Activated CD4-positive, alpha-beta memory T cell treated with anti-CD3 and anti-CD28 coated beads, Interleukin-2, amount 10 ng/mL, durations not matched to agents 7 days and 5 days (primary cell): ENCODE data around the gene MRFAP1. TPM values are rescaled to one million over a fixed set of nuclear protein-coding genes. Genes with fewer than 3 reads are reported as not detected.
"Not testable (repeated sequence)": the region's sequence is repeated elsewhere in the genome, so short reads cannot be mapped to it uniquely, and the experiment has no call there.

ENCODE experiments used
- CTCF ChIA-PET: fragments of 350-600 bp; sonication (Branson Sonifier 250); formaldehyde crosslinking; loops from one replicate; lab custom pipeline; 2021; ENCODE audit warnings: antibody characterized with exemption, inconsistent platforms; lab: Charles Lee
- POLR2A ChIA-PET: fragments of 350-600 bp; sonication (Branson Sonifier 250); formaldehyde crosslinking; loops from one replicate; lab custom pipeline; 2021; ENCODE audit warnings: antibody characterized with exemption; lab: Charles Lee
- DNase-seq: peaks from one replicate; pipeline ENCODE4 v3.0.0-alpha.2; 2020
- H3K27ac Mint-ChIP-seq: one replicate; pipeline ENCODE4 v1.8.0; 2021; ENCODE audit warnings: mild to moderate bottlenecking, mixed read lengths
- H3K27me3 Mint-ChIP-seq: one replicate; pipeline ENCODE4 v1.8.0; 2021; ENCODE audit warnings: mixed read lengths
- H3K36me3 Mint-ChIP-seq: one replicate; pipeline ENCODE4 v1.8.0; 2021; ENCODE audit warnings: low read depth, mixed read lengths
- H3K4me1 Mint-ChIP-seq: one replicate; pipeline ENCODE4 v1.8.0; 2021; ENCODE audit warnings: mixed read lengths
- H3K4me3 Mint-ChIP-seq: one replicate; pipeline ENCODE4 v1.8.0; 2021; ENCODE audit warnings: mild to moderate bottlenecking, mixed read lengths
- H3K9me3 Mint-ChIP-seq: one replicate; pipeline ENCODE4 v1.8.0; 2021; ENCODE audit warnings: mixed read lengths
- total RNA-seq, 2 experiments: library from RNA; stranded (reverse); gene quantifications; one replicate each; pipeline ENCODE4 v1.2.3, GENCODE V29; 2021

MRFAP1 gene
- total RNA-seq, 2 experiments from 2014 or later = 142 to 144 TPM

DNA sequence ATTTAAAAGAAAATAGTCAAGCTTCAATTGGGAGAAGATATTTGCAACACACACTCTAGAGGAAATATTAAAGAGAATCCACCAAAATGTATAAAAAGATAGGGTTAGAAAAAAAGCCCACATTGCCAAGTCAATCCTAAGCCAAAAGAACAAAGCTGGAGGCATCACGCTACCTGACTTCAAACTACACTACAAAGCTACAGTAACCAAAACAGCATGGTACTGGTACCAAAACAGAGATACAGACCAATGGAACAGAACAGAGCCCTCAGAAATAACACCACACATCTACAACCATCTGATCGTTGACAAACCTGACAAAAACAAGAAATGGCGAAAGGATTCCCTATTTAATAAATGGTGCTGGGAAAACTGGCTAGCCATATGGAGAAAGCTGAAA lies 13.7 kb downstream of the MRFAP1 start:
- not testable (repeated sequence) for DNase-seq, H3K9me3 Mint-ChIP-seq, H3K4me1 Mint-ChIP-seq, H3K4me3 Mint-ChIP-seq, H3K27me3 Mint-ChIP-seq, H3K27ac Mint-ChIP-seq, H3K36me3 Mint-ChIP-seq
- POLR2A ChIA-PET = interaction anchor here (0.9 to 1.8 kb wide), 2 partner anchors 13 to 19 kb away, joined by 4 to 9 read pairs; partner anchors contain the start of gene MRFAP1
- CTCF ChIA-PET = interaction anchor here (1.0 to 1.2 kb wide), 2 partner anchors 10 to 60 kb away, joined by 3 read pairs; no protein-coding TSS in a partner anchor

DNA sequence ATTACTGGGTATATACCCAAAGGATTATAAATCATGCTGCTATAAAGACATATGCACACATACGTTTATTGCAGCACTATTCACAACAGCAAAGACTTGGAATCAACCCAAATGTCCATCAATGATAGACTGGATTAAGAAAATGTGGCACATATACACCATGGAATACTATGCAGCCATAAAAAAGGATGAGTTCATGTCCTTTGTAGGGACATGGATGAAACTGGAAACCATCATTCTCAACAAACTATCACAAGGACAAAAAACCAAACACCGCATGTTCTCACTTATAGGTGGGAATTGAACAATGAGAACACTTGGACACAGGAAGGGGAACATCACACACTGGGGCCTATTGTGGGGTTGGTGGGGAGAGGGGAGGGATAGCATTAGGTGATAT lies 14.8 kb downstream of the MRFAP1 start:
- H3K4me3 Mint-ChIP-seq = not testable (repeated sequence)
- CTCF ChIA-PET = interaction anchor here (0.6 to 1.3 kb wide), 2 partner anchors 18 to 65 kb away, joined by 3 read pairs; no protein-coding TSS in a partner anchor

DNA sequence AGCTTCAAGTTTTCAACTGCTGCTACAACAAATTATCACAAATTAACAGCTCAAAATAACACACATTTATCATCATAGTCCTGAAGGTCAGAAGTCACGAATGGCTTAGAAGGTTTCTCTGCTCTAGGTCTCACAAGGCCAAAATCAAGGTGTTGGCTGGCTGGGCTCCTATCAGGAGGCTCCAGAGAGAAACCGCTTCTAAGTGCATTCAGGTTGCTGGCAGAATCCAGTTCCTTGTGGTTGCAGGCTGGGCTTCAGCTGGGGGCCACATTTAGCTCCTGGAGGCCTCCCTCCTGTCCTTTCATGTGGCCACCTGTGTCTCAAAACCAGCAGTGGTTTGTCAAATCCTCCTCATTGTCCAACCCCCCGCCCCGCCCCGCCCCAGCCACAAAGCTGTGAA lies 15.4 kb downstream of the MRFAP1 start:
- Mint-ChIP-seq H3K27ac (no peak overlapping the region), H3K9me3 (peaks cover 2% of the 10 kb centered on the region), H3K4me3 (no peak overlapping the region), H3K27me3 (peaks cover 17% of the 10 kb centered on the region), H3K4me1 (peaks cover 8% of the 10 kb centered on the region), H3K36me3 (no peaks in the 10 kb centered on the region)
- CTCF ChIA-PET = interaction anchor here (0.6 to 1.3 kb wide), 3 partner anchors 15 to 64 kb away, joined by 3 read pairs; partner anchors contain the start of gene MRFAP1
- no peak for DNase-seq
- POLR2A ChIA-PET = interaction anchor here (1.2 to 1.7 kb wide), 3 partner anchors 15 to 17 kb away, joined by 3 to 4 read pairs (median 3); partner anchors contain the start of gene MRFAP1

More for the DNA sequence above, 14.8 kb downstream of the MRFAP1 start:
- H3K4me1 Mint-ChIP-seq, DNase-seq, H3K36me3 Mint-ChIP-seq, H3K27ac Mint-ChIP-seq, H3K9me3 Mint-ChIP-seq: not testable (repeated sequence)
- POLR2A ChIA-PET = interaction anchor here (1.2 to 1.8 kb wide), 2 partner anchors 14 kb away, joined by 3 to 9 read pairs; partner anchors contain the start of gene MRFAP1
- H3K27me3 Mint-ChIP-seq = peaks cover 12% of the 10 kb centered on the region

- Mint-ChIP-seq H3K4me3 (no peak overlapping the region), H3K27ac (no peak overlapping the region), H3K36me3 (no peaks in the 10 kb centered on the region), H3K4me1 (peaks cover 8% of the 10 kb centered on the region), H3K9me3 (peaks cover 2% of the 10 kb centered on the region), H3K27me3 (peaks cover 30% of the 10 kb centered on the region)
- POLR2A ChIA-PET = interaction anchor here (1.7 to 3.3 kb wide), 4 partner anchors 16 to 410 kb away, joined by 4 to 17 read pairs (median 10); partner anchors contain the start of genes GRPEL1 and MRFAP1
- DNase-seq = no peak
- CTCF ChIA-PET = interaction anchor here (2.0 kb wide), 1 partner anchor 16 kb away, joined by 9 read pairs; no protein-coding TSS in a partner anchor
Measured at GRCh38 chr4:6657242-6658208, 17.0 kb downstream of the MRFAP1 start.

- ChIA-PET POLR2A (interaction anchor here (1.7 to 3.3 kb wide), 3 partner anchors 16 to 410 kb away, joined by 4 to 17 read pairs (median 15); partner anchors contain the start of genes GRPEL1 and MRFAP1), CTCF (interaction anchor here (2.0 kb wide), 1 partner anchor 16 kb away, joined by 9 read pairs; no protein-coding TSS in a partner anchor)
- peaks cover 8% of the 10 kb centered on the region for H3K4me1 Mint-ChIP-seq
- H3K4me3 Mint-ChIP-seq = no peak overlapping the region
- no peaks in the 10 kb centered on the region for H3K36me3 Mint-ChIP-seq
- H3K9me3 Mint-ChIP-seq = peaks cover 2% of the 10 kb centered on the region
- DNase-seq = no peak
- peaks cover 37% of the 10 kb centered on the region for H3K27me3 Mint-ChIP-seq
- no peak overlapping the region for H3K27ac Mint-ChIP-seq
Measured at GRCh38 chr4:6658209-6658595, 17.7 kb downstream of the MRFAP1 start.

DNA sequence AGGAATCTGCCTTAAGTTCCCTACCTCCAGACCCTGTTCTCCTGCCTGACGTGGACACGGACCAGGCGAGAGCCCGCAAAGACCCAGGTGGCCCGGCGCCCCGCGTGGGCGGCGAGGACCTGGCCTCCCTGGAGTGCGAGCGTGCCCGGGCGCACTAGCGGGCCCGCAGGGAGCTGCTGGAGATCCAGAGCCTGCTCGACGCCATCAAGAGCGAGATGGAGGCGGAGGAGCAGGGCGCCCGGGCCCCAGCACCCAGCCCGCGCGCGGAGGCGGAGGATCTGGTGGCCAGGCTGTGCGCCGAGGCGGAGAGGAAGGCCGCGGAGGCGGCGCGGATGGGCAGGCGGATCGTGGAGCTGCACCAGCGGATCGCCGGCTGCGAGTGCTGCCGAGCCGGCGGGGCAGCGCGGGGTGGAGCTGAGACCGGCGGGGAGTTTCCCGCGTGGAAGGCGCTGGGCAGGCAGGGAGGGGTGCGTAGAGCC lies 18.2 kb downstream of the MRFAP1 start:
- no peak overlapping the region for H3K27ac Mint-ChIP-seq
- CTCF ChIA-PET = interaction anchor here (1.3 to 2.0 kb wide), 2 partner anchors 16 to 17 kb away, joined by 8 to 9 read pairs; no protein-coding TSS in a partner anchor

DNA sequence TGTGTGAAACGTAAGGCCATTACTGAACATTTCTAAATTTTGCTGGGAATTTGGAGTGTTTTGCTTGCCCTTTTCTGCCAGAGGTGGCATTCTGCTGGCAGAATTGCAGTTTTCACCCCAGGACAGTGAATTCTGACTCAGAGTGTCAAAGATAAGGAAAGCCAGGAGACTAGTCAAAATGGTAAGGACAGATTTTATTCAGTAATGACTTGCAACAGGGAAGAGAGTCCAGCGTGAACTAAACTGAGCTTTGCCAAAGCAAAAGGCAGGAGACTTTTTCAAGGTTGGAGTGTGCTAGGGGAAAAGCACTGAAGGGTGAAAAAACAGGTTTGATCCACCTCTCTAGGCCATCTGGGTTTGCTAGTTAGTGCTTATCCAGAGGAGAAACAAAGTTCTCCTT lies 19.4 kb downstream of the MRFAP1 start:
- Mint-ChIP-seq H3K36me3 (no peaks in the 10 kb centered on the region), H3K9me3 (peaks cover 2% of the 10 kb centered on the region), H3K4me3 (no peak overlapping the region), H3K4me1 (peaks cover 8% of the 10 kb centered on the region), H3K27ac (no peak overlapping the region), H3K27me3 (peaks cover 45% of the 10 kb centered on the region)
- CTCF ChIA-PET = interaction anchor here (1.1 to 2.0 kb wide), 3 partner anchors 15 to 214 kb away, joined by 3 to 9 read pairs (median 8); no protein-coding TSS in a partner anchor
- POLR2A ChIA-PET = interaction anchor here (3.3 kb wide), 1 partner anchor 14 kb away, joined by 17 read pairs; a partner anchor contains a TSS
- no peak for DNase-seq

More for the DNA sequence above, 18.2 kb downstream of the MRFAP1 start:
- H3K4me1 Mint-ChIP-seq = peaks cover 8% of the 10 kb centered on the region
- no peaks in the 10 kb centered on the region for H3K36me3 Mint-ChIP-seq
- POLR2A ChIA-PET = interaction anchor here (0.8 to 3.3 kb wide), 5 partner anchors 14 to 409 kb away, joined by 3 to 17 read pairs (median 4); partner anchors contain the start of genes GRPEL1 and MRFAP1
- H3K27me3 Mint-ChIP-seq = peaks cover 41% of the 10 kb centered on the region
- peak; percentile 43 for DNase-seq
- H3K4me3 Mint-ChIP-seq = peak overlapping the region; percentile 60
- peaks cover 2% of the 10 kb centered on the region for H3K9me3 Mint-ChIP-seq

DNA sequence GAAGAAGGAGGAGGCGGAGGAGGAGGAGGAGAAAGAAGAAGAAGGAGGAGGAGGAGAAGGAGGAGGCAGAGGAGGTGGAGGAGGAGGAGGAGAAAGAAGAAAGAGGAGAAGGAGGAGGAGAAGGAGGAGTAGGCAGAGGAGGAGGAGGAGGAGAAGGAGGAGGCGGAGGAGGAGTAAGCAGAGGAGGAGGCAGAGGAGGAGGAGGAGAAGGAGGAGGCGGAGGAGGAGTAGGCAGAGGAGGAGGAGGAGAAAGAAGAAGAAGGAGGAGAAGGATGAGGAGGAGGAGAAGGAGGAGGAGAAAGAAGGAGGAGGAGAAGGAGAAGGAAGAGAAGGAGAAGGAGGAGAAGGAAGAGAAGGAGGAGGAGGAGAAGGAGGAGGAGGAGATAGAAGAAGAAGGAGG lies 19.9 kb downstream of the MRFAP1 start:
- ChIA-PET CTCF (no interaction called here), POLR2A (interaction anchor here (3.3 kb wide), 1 partner anchor 14 kb away, joined by 17 read pairs; a partner anchor contains a TSS)
- Mint-ChIP-seq H3K27me3 (peaks cover 45% of the 10 kb centered on the region), H3K4me3 (no peak overlapping the region), H3K4me1 (peaks cover 8% of the 10 kb centered on the region), H3K27ac (no peak overlapping the region), H3K9me3 (peaks cover 2% of the 10 kb centered on the region), H3K36me3 (no peaks in the 10 kb centered on the region)
- DNase-seq = no peak

DNA sequence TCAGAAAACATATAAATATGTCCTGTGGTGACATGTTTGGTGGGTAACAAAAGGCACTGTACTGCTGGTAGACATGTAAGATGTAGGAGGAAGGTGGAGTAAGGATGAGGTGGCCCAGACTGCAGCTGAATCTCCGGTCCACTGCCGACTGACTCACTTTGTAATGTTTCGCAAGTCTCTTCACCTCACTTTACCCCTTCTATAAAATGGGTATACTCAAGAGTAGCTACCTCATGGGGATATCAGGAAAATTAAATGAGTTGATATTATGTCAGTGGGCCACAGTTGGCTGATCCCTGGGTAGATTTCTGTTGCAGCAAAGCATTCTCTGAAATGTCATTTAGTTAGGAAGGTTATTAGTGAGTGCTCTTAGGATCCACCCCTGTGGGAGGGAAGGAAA lies 22.1 kb downstream of the MRFAP1 start:
- peaks cover 45% of the 10 kb centered on the region for H3K27me3 Mint-ChIP-seq
- POLR2A ChIA-PET = interaction anchor here (2.2 to 2.5 kb wide), 2 partner anchors 20 to 22 kb away, joined by 10 read pairs; partner anchors contain the start of gene MRFAP1

DNA sequence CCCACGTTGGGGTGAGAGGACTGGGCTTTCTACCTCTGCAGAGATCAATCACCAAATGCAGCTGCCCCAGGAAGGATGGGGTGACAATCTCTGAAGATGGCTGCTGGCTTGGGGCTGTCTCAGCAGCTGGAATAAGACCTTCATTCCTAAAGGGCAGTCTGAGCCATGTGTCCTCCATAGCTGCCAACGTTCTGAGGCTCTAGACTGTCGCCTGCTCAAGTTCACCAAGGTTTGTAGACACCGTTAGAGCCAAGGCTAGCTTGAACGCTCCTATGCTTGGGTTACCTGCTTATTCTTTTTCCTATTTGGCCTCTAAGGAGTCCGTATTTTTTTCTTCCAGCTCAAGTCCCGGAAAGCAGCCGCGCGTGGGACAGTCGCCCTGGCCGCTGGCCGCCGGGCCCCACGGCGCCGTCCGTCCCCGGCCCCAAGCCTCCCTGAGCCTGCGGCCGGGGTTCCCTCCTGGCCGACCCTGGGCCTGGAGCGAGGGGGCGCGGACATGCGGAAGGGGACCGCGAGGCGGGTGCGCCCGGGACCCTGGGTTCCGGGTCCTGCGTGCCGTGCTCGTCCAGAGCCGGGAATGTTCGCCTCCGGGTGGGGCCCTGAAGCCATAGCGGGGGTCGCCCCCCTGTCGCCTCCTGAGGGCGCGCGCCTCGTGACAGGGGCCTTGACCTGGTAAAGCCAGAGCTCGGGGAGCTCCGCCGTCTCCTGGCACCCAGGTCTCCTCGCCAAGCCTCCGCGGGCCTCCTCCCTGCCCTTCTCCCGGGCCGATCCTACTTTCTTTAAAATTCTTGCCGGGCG lies 23.3 kb downstream of the MRFAP1 start:
- H3K4me1 Mint-ChIP-seq = peaks cover 5% of the 10 kb centered on the region
- no peak for DNase-seq
- no peaks in the 10 kb centered on the region for H3K9me3 Mint-ChIP-seq
- H3K27ac Mint-ChIP-seq = no peak overlapping the region
- peak overlapping the region; percentile 32 for H3K4me3 Mint-ChIP-seq
- H3K36me3 Mint-ChIP-seq = no peaks in the 10 kb centered on the region
- H3K27me3 Mint-ChIP-seq = peaks cover 39% of the 10 kb centered on the region
- ChIA-PET POLR2A (interaction anchor here (1.0 to 2.8 kb wide), 5 partner anchors 10 to 53 kb away, joined by 3 to 20 read pairs (median 10); partner anchors contain the start of gene MRFAP1), CTCF (interaction anchor here (1.0 to 1.6 kb wide), 7 partner anchors 9 to 53 kb away, joined by 3 to 6 read pairs (median 4); partner anchors contain the start of gene MRFAP1L1)

More for the DNA sequence above, 22.1 kb downstream of the MRFAP1 start:
- no peaks in the 10 kb centered on the region for H3K9me3 Mint-ChIP-seq
- no peak overlapping the region for H3K4me3 Mint-ChIP-seq
- H3K27ac Mint-ChIP-seq = no peak overlapping the region
- no peaks in the 10 kb centered on the region for H3K36me3 Mint-ChIP-seq
- CTCF ChIA-PET = interaction anchor here (0.5 to 1.0 kb wide), 2 partner anchors 11 to 211 kb away, joined by 3 to 4 read pairs; no protein-coding TSS in a partner anchor
- H3K4me1 Mint-ChIP-seq = peaks cover 8% of the 10 kb centered on the region
- no peak for DNase-seq

DNA sequence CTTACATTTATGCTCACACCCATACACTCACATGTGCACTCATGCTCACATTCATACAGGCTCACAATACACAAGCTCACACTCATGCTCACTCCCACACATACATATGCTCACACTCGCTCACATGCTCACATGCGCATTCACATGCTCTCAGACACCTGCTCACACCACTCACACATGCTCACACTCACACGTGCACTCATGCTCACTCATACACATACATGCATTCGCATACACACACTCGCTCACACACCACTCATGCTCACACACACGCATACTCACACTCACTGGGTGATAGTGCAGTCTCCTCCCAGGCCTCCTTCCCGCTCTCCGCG lies 24.8 kb downstream of the MRFAP1 start:
- Mint-ChIP-seq H3K27me3 (peaks cover 33% of the 10 kb centered on the region), H3K9me3 (no peaks in the 10 kb centered on the region), H3K4me1 (no peaks in the 10 kb centered on the region), H3K4me3 (no peak overlapping the region), H3K27ac (no peak overlapping the region), H3K36me3 (no peaks in the 10 kb centered on the region)
- no peak for DNase-seq
- CTCF ChIA-PET = interaction anchor here (1.0 kb wide), 1 partner anchor 24 kb away, joined by 3 read pairs; no protein-coding TSS in a partner anchor
- POLR2A ChIA-PET = interaction anchor here (2.5 to 2.8 kb wide), 2 partner anchors 8 to 25 kb away, joined by 10 to 20 read pairs; partner anchors contain the start of gene MRFAP1
